Uterus (tissue), 4 donors: ENCODE measurements around the gene RER1. TPM values are rescaled to one million over a fixed set of nuclear protein-coding genes. Genes with fewer than 3 reads are reported as not detected.

Source experiments
- DNase-seq, 2 donors: peaks; one replicate each; pipeline ENCODE4 v3.0.0-alpha.2; 2019 to 2020
- H3K27ac ChIP-seq, 2 donors: fragments of 200-600 bp; sonication (generic); 1 replicate in 1 of 2; 2 replicates in 1 of 2; pipeline ENCODE4 v1.5.1; 2016 to 2018
- H3K27me3 ChIP-seq, 2 donors: fragments of 200-600 bp; sonication (generic); one replicate each; pipeline ENCODE4 v1.5.1; 2018 to 2019; ENCODE audit warnings: control low read depth in 1 of 2
- H3K36me3 ChIP-seq, 2 donors: fragments of 200-600 bp; sonication (generic); one replicate each; pipeline ENCODE4 v1.5.1; 2019; ENCODE audit warnings: control low read depth in 1 of 2
- H3K4me1 ChIP-seq, 2 donors: fragments of 200-600 bp; sonication (generic); one replicate each; pipeline ENCODE4 v1.5.1; 2018 to 2019; ENCODE audit warnings: control low read depth in 1 of 2
- H3K4me3 ChIP-seq, 2 donors: fragments of 200-600 bp; sonication (generic); 1 replicate in 1 of 2; 2 replicates in 1 of 2; pipeline ENCODE4 v1.5.1; 2018 to 2019; ENCODE audit warnings: mild to moderate bottlenecking in 1 of 2
- H3K9me3 ChIP-seq, 2 donors: fragments of 200-600 bp; sonication (generic); one replicate each; pipeline ENCODE4 v1.5.1; 2019; ENCODE audit warnings: control low read depth in 1 of 2
- CTCF ChIP-seq, 4 experiments: fragments of 200-600 bp in 2 of 4; fragments of 450-650 bp in 2 of 4; sonication (generic) in 2 of 4; IDR thresholded peaks; one replicate each; pipeline ENCODE4 v1.5.1; 2016 to 2019; ENCODE audit warnings: antibody characterized with exemption in 4 of 4, mild to moderate bottlenecking in 2 of 4, moderate library complexity in 1 of 4
- POLR2A ChIP-seq, 2 donors: fragments of 450-650 bp; IDR thresholded peaks; one replicate each; pipeline ENCODE4 v1.6.1; 2016; ENCODE audit warnings: antibody characterized with exemption in 2 of 2, mild to moderate bottlenecking in 1 of 2, moderate library complexity in 1 of 2
- intact Hi-C: fragments of 100-400 bp; cut with DNase I; formaldehyde crosslinking; loops from one replicate; pipeline ENCODE4 v1.15.1; 2023; ENCODE audit warnings: low total_unique reads
- total RNA-seq, 4 donors: library from RNA; depleted of rRNA in 3 of 4; stranded (reverse); fragments of >200 nt in 3 of 4; gene quantifications; one replicate each; pipeline versions ENCODE4 v1.1.0 to v1.2.4, GENCODE V29; 2014 to 2023
- donor health status: DM: yes; HTN: yes; CAD: no.

The RER1 gene
- total RNA-seq, 4 donors from 2014 or later: 34.1 to 105 (median 57.3) TPM

- Histone ChIP-seq H3K27me3 (no peaks in the 10 kb centered on the region), H3K4me1 (no peaks in the 10 kb centered on the region), H3K4me3 (no peak overlapping the region), H3K27ac (no peak overlapping the region), H3K36me3 (no peaks in the 10 kb centered on the region), H3K9me3 (no peaks in the 10 kb centered on the region)
- TF ChIP-seq POLR2A (IDR thresholded peaks at IDR 0.05): no peak
- no peak for TF ChIP-seq CTCF (IDR thresholded peaks at IDR 0.05)
- DNase-seq: no peak
- intact Hi-C loops: no loop called here
Measured at GRCh38 chr1:2355373-2356261, 36.0 kb upstream of the RER1 start.

- Histone ChIP-seq H3K36me3 (no peaks in the 10 kb centered on the region), H3K27ac (no peak overlapping the region), H3K9me3 (no peaks in the 10 kb centered on the region), H3K4me3 (no peak overlapping the region), H3K4me1 (no peaks in the 10 kb centered on the region), H3K27me3 (no peaks in the 10 kb centered on the region)
- no peak for TF ChIP-seq CTCF (IDR thresholded peaks at IDR 0.05)
- TF ChIP-seq POLR2A (IDR thresholded peaks at IDR 0.05): no peak
- DNase-seq: no peak
- intact Hi-C loops: no loop called here
Measured at GRCh38 chr1:2356401-2356800, 35.2 kb upstream of the RER1 start.

GRCh38 chr1:2356911-2357845, 34.5 kb upstream of the RER1 start:
- intact Hi-C loops: no loop called here
- Histone ChIP-seq H3K36me3 (no peaks in the 10 kb centered on the region), H3K27ac (no peak overlapping the region), H3K4me3 (no peak overlapping the region), H3K27me3 (no peaks in the 10 kb centered on the region), H3K4me1 (no peaks in the 10 kb centered on the region), H3K9me3 (no peaks in the 10 kb centered on the region)
- no peak for TF ChIP-seq POLR2A (IDR thresholded peaks at IDR 0.05)
- no peak for TF ChIP-seq CTCF (IDR thresholded peaks at IDR 0.05)
- no peak for DNase-seq

- intact Hi-C loops: no loop called here
- no peak overlapping the region for H3K4me3 ChIP-seq
- no peaks in the 10 kb centered on the region for H3K27me3 ChIP-seq
- no peak for TF ChIP-seq POLR2A (IDR thresholded peaks at IDR 0.05)
- TF ChIP-seq CTCF (IDR thresholded peaks at IDR 0.05): no peak
- no peaks in the 10 kb centered on the region for H3K4me1 ChIP-seq
- no peaks in the 10 kb centered on the region for H3K36me3 ChIP-seq
- H3K9me3 ChIP-seq: no peaks in the 10 kb centered on the region
- no peak overlapping the region for H3K27ac ChIP-seq
- DNase-seq: no peak
Measured at GRCh38 chr1:2358072-2358471, 33.6 kb upstream of the RER1 start.
